PC-3 (cell line): ENCODE measurements around the gene ZDHHC6.

ENCODE experiments used
- EZH2phosphoT487 ChIP-seq: fragments of 300-600 bp; sonication (generic); IDR thresholded peaks from 2 replicates; pipeline ENCODE4 v1.6.1; 2018; ENCODE audit warnings: mild to moderate bottlenecking, antibody characterized with exemption, low read length, borderline replicate concordance
- TF ChIP-seq, protein P1 (sequence below): fragments of 300-600 bp; sonication (generic); conservative IDR thresholded peaks from 2 replicates; pipeline ENCODE4 v1.5.1; 2017; ENCODE audit warnings: antibody characterized with exemption, low read depth, mild to moderate bottlenecking, low read length

DNA sequence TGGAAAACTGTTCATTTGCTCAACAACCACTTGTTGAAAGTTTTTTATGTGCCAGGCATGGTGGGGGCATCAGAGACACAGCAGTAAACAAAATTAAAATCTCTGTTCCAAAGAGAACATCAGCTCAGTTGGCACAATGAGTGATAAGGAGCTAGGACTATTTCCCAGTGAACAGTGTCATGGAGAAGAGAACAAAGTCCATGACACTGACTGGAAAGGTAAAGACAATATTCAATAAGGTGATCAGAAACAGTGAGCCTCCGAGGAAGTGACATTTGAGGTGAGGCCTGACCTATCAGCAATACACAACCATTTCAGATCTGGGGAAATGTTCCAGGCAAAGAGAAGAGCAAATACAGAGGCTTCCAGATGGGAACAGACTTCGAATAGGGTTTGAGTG, 58.2 kb downstream of the ZDHHC6 start:
- TF ChIP-seq, protein P1, sequence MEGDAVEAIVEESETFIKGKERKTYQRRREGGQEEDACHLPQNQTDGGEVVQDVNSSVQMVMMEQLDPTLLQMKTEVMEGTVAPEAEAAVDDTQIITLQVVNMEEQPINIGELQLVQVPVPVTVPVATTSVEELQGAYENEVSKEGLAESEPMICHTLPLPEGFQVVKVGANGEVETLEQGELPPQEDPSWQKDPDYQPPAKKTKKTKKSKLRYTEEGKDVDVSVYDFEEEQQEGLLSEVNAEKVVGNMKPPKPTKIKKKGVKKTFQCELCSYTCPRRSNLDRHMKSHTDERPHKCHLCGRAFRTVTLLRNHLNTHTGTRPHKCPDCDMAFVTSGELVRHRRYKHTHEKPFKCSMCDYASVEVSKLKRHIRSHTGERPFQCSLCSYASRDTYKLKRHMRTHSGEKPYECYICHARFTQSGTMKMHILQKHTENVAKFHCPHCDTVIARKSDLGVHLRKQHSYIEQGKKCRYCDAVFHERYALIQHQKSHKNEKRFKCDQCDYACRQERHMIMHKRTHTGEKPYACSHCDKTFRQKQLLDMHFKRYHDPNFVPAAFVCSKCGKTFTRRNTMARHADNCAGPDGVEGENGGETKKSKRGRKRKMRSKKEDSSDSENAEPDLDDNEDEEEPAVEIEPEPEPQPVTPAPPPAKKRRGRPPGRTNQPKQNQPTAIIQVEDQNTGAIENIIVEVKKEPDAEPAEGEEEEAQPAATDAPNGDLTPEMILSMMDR, result no peak
- no peak for TF ChIP-seq EZH2phosphoT487
